A549 (cell line): ENCODE data around the gene IP6K3. TPM values are rescaled to one million over a fixed set of nuclear protein-coding genes. Genes with fewer than 3 reads are reported as not detected.

ENCODE experiments used
- ATAC-seq, 2 experiments: fragments of 200-7000 bp in 1 of 2; fragments of >200 bp in 1 of 2; cut with Nextera tagmentation in 1 of 2; cut with Tn5 transposase in 1 of 2; 3 replicates each; pipeline versions ENCODE4 v1.8.0 to v1.9.1; 2018 to 2020; ENCODE audit warnings: mild to moderate bottlenecking in 1 of 2, moderate library complexity in 1 of 2
- CTCF ChIA-PET: fragments of 300-600 bp; sonication (Branson Sonifier 250); formaldehyde crosslinking; extraction: SDS; loops from one replicate; lab custom pipeline; 2021; ENCODE audit warnings: antibody characterized with exemption, inconsistent platforms; lab: Yijun Ruan, JAX
- POLR2A ChIA-PET: fragments of 350-600 bp; formaldehyde crosslinking; extraction: SDS; loops from one replicate; lab custom pipeline; 2021; ENCODE audit warnings: antibody characterized with exemption, inconsistent platforms; lab: Yijun Ruan, JAX
- DNase-seq, 2 experiments: peaks; one replicate each; pipeline versions ENCODE4 v3.0.0 to v3.0.0-alpha.2; 2011 to 2016; ENCODE audit warnings: low read depth in 1 of 2, low spot score in 1 of 2
- FAIRE-seq: peaks from 2 replicates; lab custom pipeline; 2011; peaks lifted over from hg19 to GRCh38; lab: Jason Lieb, UNC
- H3K27ac ChIP-seq, 2 experiments: fragments of >200 bp; sonication (Bioruptor Twin); formaldehyde crosslinking; 3 replicates each; pipeline ENCODE4 v1.5.1; 2016 to 2017
- H3K4me1 ChIP-seq: fragments of >200 bp; sonication (Bioruptor Twin); formaldehyde crosslinking; 3 replicates; pipeline ENCODE4 v1.6.1; 2016
- H3K4me2 ChIP-seq: fragments of >200 bp; sonication (Bioruptor Twin); formaldehyde crosslinking; 3 replicates; pipeline ENCODE4 v1.6.1; 2016
- H3K4me3 ChIP-seq: fragments of >200 bp; sonication (Bioruptor Twin); formaldehyde crosslinking; 3 replicates; pipeline ENCODE4 v1.5.1; 2016
- H3K9me3 ChIP-seq: fragments of >200 bp; sonication (Bioruptor Twin); formaldehyde crosslinking; 3 replicates; pipeline ENCODE4 v1.6.1; 2016
- CBX8 ChIP-seq: fragments of 200-600 bp; sonication (generic); IDR thresholded peaks from 2 replicates; pipeline ENCODE4 v1.6.1; 2016
- CEBPB ChIP-seq, 2 experiments: fragments of >200 bp in 1 of 2; sonication (Bioruptor Twin) in 1 of 2; formaldehyde crosslinking in 1 of 2; IDR thresholded peaks; 2 replicates each; pipeline ENCODE4 v1.6.1; 2012 to 2016
- EHF ChIP-seq: fragments of 250-450 bp; sonication (Bioruptor Pico); IDR thresholded peaks from 2 replicates; pipeline ENCODE4 v1.5.0; 2020; ENCODE audit warnings: mild to moderate bottlenecking
- EP300 ChIP-seq, 2 experiments: fragments of >200 bp; sonication (Bioruptor Twin); formaldehyde crosslinking; IDR thresholded peaks; 2 replicates in 1 of 2; 3 replicates in 1 of 2; pipeline ENCODE4 v1.6.1; 2016 to 2017
- FOSL2 ChIP-seq, 2 experiments: fragments of 450-650 bp in 1 of 2; fragments of >200 bp in 1 of 2; sonication (Bioruptor Twin) in 1 of 2; formaldehyde crosslinking; IDR thresholded peaks; 2 replicates each; pipeline versions ENCODE4 v1.5.0 to v1.6.1; 2016 to 2020; ENCODE audit warnings: mild to moderate bottlenecking in 1 of 2, moderate library complexity in 1 of 2
- GATA3 ChIP-seq: IDR thresholded peaks from 2 replicates; pipeline ENCODE4 v1.6.1; 2012; ENCODE audit warnings: borderline replicate concordance
- HDAC2 ChIP-seq: fragments of 200-600 bp; sonication (generic); IDR thresholded peaks from 2 replicates; pipeline ENCODE4 v1.6.1; 2016
- HEYL ChIP-seq: fragments of 250-450 bp; sonication (Bioruptor Pico); IDR thresholded peaks from 2 replicates; pipeline ENCODE4 v1.8.0; 2021; ENCODE audit warnings: mild to moderate bottlenecking, moderate library complexity
- HOXB5 ChIP-seq: fragments of 250-450 bp; sonication (Bioruptor Pico); IDR thresholded peaks from 2 replicates; pipeline ENCODE4 v1.5.0; 2020; ENCODE audit warnings: mild to moderate bottlenecking, moderate library complexity
- KDM1A ChIP-seq: fragments of 200-600 bp; sonication (generic); IDR thresholded peaks from 2 replicates; pipeline ENCODE4 v1.6.1; 2016; ENCODE audit warnings: low read depth, mild to moderate bottlenecking
- MYC ChIP-seq: IDR thresholded peaks from 2 replicates; pipeline ENCODE4 v1.6.1; 2012; ENCODE audit warnings: mild to moderate bottlenecking, inconsistent platforms, low read length, improper control_type of control experiment, borderline replicate concordance
- NFE2L2 ChIP-seq: fragments of 150-350 bp; conservative IDR thresholded peaks from 2 replicates; pipeline ENCODE4 v1.6.1; 2014; ENCODE audit warnings: low read length
- NPAS2 ChIP-seq: fragments of 250-450 bp; sonication (Bioruptor Pico); IDR thresholded peaks from 2 replicates; pipeline ENCODE4 v1.8.0; 2022; ENCODE audit warnings: mild to moderate bottlenecking, moderate library complexity, borderline replicate concordance
- NR3C1 ChIP-seq: fragments of >200 bp; sonication (Bioruptor Twin); formaldehyde crosslinking; IDR thresholded peaks from 3 replicates; pipeline ENCODE4 v1.6.1; 2017
- RAD21 ChIP-seq, 2 experiments: fragments of >200 bp in 1 of 2; sonication (Bioruptor Twin) in 1 of 2; formaldehyde crosslinking in 1 of 2; IDR thresholded peaks in 1 of 2; conservative IDR thresholded peaks in 1 of 2; 2 replicates in 1 of 2; 3 replicates in 1 of 2; pipeline ENCODE4 v1.6.1; 2012 to 2018; ENCODE audit warnings: inconsistent platforms in 1 of 2
- RFX5 ChIP-seq: fragments of 450-650 bp; IDR thresholded peaks from 2 replicates; pipeline ENCODE4 v1.7.1; 2014; ENCODE audit warnings: antibody characterized with exemption, mild to moderate bottlenecking, moderate library complexity
- SREBF2 ChIP-seq: fragments of 450-650 bp; IDR thresholded peaks from 2 replicates; pipeline ENCODE4 v1.6.1; 2014; ENCODE audit warnings: mild to moderate bottlenecking, moderate library complexity
- TP53 ChIP-seq: fragments of 250-450 bp; sonication (Bioruptor Pico); IDR thresholded peaks from 2 replicates; pipeline ENCODE4 v1.5.0; 2021; ENCODE audit warnings: mild to moderate bottlenecking, moderate library complexity
- ZC3H11A ChIP-seq: fragments of 450-650 bp; IDR thresholded peaks from 2 replicates; pipeline ENCODE4 v1.6.1; 2014; ENCODE audit warnings: antibody characterized with exemption, mild to moderate bottlenecking
- ZFP36 ChIP-seq: fragments of 450-650 bp; IDR thresholded peaks from 2 replicates; pipeline ENCODE4 v1.6.1; 2014; ENCODE audit warnings: borderline replicate concordance; ENCODE audit not compliant: partially characterized antibody
- ZSCAN20 ChIP-seq: fragments of 250-450 bp; sonication (Bioruptor Pico); IDR thresholded peaks from 2 replicates; pipeline ENCODE4 v1.8.0; 2022; ENCODE audit warnings: mild to moderate bottlenecking, moderate library complexity
- WGBS: methylation state at CpG from one replicate; pipeline ENCODE4 v1.1.6; 2017; ENCODE audit errors: missing lambda C conversion rate; 5-methylcytosine and 5-hydroxymethylcytosine counted together
- polyA plus RNA-seq, 4 experiments: library from polyadenylated mRNA; depleted of rRNA in 3 of 4; stranded (reverse); fragments of >200 nt; fragmentation: RNase III in 1 of 4; extraction: RNeasy Plus Mini Kit Qiagen cat#74134 plus additional on column Dnase treatment in 1 of 4; gene quantifications; 2 replicates in 3 of 4; 3 replicates in 1 of 4; pipeline ENCODE4 v1.2.3, GENCODE V29; 2011 to 2017
- TF ChIP-seq, protein P1 (sequence below): fragments of >200 bp; sonication (Bioruptor Twin); formaldehyde crosslinking; IDR thresholded peaks from 3 replicates; pipeline ENCODE4 v1.6.1; 2016
- TF ChIP-seq, protein P2 (sequence below): fragments of 250-450 bp; sonication (Bioruptor Pico); IDR thresholded peaks from 2 replicates; pipeline ENCODE4 v1.5.0; 2020; ENCODE audit warnings: low read depth, mild to moderate bottlenecking, moderate library complexity
- TF ChIP-seq, protein P3 (sequence below): IDR thresholded peaks from 2 replicates; pipeline ENCODE4 v1.6.1; 2012; ENCODE audit warnings: low read depth, borderline replicate concordance
- TF ChIP-seq, protein P4 (sequence below): IDR thresholded peaks from 2 replicates; pipeline ENCODE4 v1.6.1; 2012
- TF ChIP-seq, protein P5 (sequence below): fragments of >200 bp; sonication (Bioruptor Twin); formaldehyde crosslinking; IDR thresholded peaks from 3 replicates; pipeline ENCODE4 v1.5.1; 2016
- TF ChIP-seq, protein P6 (sequence below): fragments of 150-350 bp; IDR thresholded peaks from 2 replicates; pipeline ENCODE4 v1.6.1; 2014; ENCODE audit warnings: low read depth, mild to moderate bottlenecking, low read length
- TF ChIP-seq, protein P7 (sequence below): fragments of >200 bp; sonication (Bioruptor Twin); formaldehyde crosslinking; IDR thresholded peaks from 2 replicates; pipeline ENCODE4 v1.6.1; 2016

Gene IP6K3
- polyA plus RNA-seq, 2 of the 4 experiments (the other 2 are of a cell fraction): 0.03 to 0.12 TPM

DNA sequence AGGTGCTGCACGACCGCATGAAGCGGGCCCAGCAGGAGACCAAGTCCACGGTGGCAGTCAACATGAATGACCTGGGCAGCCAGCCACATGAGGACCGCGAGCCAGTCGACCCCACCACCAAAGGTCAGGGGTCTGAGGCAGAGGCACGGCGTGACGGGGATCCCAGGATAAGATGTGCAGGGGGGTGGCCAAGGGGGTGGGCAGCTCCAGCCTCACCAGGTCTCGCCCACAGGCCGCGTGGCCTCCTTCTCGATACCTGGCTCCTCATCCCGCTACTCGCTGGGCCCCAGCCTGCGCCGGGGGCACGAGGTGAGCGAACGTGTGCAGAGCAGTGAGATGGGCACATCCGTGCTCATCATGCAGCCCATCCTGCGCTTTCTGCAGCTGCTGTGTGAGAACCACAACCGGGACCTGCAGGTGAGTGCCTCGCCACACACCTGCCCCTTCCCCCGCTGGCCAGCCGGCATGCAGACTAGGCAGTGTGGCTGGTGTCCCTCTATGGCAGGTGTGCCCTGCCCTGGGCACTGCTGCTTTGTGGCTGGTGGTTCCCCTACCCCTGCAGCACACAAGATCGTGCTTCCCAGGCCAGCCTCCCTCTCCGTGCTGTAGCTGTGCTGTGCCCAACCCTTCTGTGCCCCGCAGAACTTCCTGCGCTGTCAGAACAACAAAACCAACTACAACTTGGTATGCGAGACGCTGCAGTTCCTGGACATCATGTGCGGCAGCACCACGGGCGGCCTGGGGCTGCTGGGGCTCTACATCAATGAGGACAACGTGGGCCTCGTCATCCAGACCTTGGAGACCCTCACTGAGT is 61.1 kb downstream of the IP6K3 start:
- CTCF ChIA-PET: interaction anchor here (1.1 kb wide), 1 partner anchor 14 kb away, joined by 3 read pairs; no protein-coding TSS in a partner anchor

DNA sequence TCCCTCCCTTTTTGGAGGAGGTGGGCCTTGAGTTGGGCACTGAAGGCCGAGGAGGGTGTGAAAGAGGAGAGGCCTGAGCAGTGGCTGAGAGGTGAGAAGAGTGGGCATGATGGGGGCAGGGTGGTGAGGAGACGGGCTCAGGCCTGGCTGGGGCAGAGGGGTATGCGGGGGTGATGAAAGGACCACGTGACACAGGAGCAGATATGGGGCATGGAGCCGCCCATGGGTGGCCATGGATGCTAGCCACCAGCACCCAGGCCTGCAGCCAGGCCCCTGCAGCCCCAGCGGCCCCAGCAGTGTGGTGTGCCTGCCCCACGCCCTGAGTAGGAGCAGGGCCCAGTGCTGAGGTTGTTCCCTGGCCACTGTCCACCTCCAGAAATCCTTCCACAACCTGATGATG is 61.7 kb downstream of the IP6K3 start:
- Histone ChIP-seq H3K9me3 (no peaks in the 10 kb centered on the region), H3K4me3 (no peak overlapping the region), H3K27ac (no peak overlapping the region), H3K4me1 (no peaks in the 10 kb centered on the region), H3K4me2 (no peak overlapping the region)
- WGBS: 95% methylated on average over 6 of the region's 7 CpGs
- ChIA-PET POLR2A (no interaction called here), CTCF (interaction anchor here (2.2 kb wide), 1 partner anchor 16 kb away, joined by 19 read pairs; no protein-coding TSS in a partner anchor)
- no peak for DNase-seq
- no peak for FAIRE-seq
- ATAC-seq: no peak
- TF ChIP-seq, protein P1, sequence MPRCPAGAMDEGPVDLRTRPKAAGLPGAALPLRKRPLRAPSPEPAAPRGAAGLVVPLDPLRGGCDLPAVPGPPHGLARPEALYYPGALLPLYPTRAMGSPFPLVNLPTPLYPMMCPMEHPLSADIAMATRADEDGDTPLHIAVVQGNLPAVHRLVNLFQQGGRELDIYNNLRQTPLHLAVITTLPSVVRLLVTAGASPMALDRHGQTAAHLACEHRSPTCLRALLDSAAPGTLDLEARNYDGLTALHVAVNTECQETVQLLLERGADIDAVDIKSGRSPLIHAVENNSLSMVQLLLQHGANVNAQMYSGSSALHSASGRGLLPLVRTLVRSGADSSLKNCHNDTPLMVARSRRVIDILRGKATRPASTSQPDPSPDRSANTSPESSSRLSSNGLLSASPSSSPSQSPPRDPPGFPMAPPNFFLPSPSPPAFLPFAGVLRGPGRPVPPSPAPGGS: no peak
- TF ChIP-seq RAD21 (conservative IDR thresholded peaks at IDR 0.05 in 1 of 2, IDR thresholded peaks at IDR 0.05 in 1 of 2): no peak
- TF ChIP-seq SREBF2: no peak
- TF ChIP-seq KDM1A: no peak
- TF ChIP-seq MYC: no peak
- TF ChIP-seq, protein P2, sequence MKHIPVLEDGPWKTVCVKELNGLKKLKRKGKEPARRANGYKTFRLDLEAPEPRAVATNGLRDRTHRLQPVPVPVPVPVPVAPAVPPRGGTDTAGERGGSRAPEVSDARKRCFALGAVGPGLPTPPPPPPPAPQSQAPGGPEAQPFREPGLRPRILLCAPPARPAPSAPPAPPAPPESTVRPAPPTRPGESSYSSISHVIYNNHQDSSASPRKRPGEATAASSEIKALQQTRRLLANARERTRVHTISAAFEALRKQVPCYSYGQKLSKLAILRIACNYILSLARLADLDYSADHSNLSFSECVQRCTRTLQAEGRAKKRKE (CRISPR knock-in tag): no peak
- no peak for TF ChIP-seq RFX5
- no peak for TF ChIP-seq NR3C1
- TF ChIP-seq ZC3H11A: no peak
- TF ChIP-seq HOXB5 (CRISPR knock-in tag): no peak
- TF ChIP-seq, protein P3, sequence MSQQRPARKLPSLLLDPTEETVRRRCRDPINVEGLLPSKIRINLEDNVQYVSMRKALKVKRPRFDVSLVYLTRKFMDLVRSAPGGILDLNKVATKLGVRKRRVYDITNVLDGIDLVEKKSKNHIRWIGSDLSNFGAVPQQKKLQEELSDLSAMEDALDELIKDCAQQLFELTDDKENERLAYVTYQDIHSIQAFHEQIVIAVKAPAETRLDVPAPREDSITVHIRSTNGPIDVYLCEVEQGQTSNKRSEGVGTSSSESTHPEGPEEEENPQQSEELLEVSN: no peak
- no peak for TF ChIP-seq EP300 (IDR thresholded peaks at IDR 0.05)
- TF ChIP-seq, protein P4, sequence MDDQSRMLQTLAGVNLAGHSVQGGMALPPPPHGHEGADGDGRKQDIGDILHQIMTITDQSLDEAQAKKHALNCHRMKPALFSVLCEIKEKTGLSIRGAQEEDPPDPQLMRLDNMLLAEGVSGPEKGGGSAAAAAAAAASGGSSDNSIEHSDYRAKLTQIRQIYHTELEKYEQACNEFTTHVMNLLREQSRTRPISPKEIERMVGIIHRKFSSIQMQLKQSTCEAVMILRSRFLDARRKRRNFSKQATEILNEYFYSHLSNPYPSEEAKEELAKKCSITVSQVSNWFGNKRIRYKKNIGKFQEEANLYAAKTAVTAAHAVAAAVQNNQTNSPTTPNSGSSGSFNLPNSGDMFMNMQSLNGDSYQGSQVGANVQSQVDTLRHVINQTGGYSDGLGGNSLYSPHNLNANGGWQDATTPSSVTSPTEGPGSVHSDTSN: no peak
- TF ChIP-seq, protein P5, sequence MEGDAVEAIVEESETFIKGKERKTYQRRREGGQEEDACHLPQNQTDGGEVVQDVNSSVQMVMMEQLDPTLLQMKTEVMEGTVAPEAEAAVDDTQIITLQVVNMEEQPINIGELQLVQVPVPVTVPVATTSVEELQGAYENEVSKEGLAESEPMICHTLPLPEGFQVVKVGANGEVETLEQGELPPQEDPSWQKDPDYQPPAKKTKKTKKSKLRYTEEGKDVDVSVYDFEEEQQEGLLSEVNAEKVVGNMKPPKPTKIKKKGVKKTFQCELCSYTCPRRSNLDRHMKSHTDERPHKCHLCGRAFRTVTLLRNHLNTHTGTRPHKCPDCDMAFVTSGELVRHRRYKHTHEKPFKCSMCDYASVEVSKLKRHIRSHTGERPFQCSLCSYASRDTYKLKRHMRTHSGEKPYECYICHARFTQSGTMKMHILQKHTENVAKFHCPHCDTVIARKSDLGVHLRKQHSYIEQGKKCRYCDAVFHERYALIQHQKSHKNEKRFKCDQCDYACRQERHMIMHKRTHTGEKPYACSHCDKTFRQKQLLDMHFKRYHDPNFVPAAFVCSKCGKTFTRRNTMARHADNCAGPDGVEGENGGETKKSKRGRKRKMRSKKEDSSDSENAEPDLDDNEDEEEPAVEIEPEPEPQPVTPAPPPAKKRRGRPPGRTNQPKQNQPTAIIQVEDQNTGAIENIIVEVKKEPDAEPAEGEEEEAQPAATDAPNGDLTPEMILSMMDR: no peak
- no peak for TF ChIP-seq TP53 (CRISPR knock-in tag)
- TF ChIP-seq, protein P6, sequence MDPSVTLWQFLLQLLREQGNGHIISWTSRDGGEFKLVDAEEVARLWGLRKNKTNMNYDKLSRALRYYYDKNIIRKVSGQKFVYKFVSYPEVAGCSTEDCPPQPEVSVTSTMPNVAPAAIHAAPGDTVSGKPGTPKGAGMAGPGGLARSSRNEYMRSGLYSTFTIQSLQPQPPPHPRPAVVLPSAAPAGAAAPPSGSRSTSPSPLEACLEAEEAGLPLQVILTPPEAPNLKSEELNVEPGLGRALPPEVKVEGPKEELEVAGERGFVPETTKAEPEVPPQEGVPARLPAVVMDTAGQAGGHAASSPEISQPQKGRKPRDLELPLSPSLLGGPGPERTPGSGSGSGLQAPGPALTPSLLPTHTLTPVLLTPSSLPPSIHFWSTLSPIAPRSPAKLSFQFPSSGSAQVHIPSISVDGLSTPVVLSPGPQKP: no peak
- TF ChIP-seq NPAS2 (CRISPR knock-in tag): no peak
- no peak for TF ChIP-seq FOSL2 (IDR thresholded peaks at IDR 0.05)
- TF ChIP-seq FOSL2 (CRISPR knock-in tag; IDR thresholded peaks at IDR 0.05): no peak

More for the DNA sequence above, 61.1 kb downstream of the IP6K3 start:
- no peak for ATAC-seq
- TF ChIP-seq ZFP36: no peak
- no peak for TF ChIP-seq HDAC2
- TF ChIP-seq KDM1A: no peak
- no peak for TF ChIP-seq FOSL2 (IDR thresholded peaks at IDR 0.05)
- TF ChIP-seq FOSL2 (CRISPR knock-in tag; IDR thresholded peaks at IDR 0.05): no peak
- TF ChIP-seq EHF: no peak
- TF ChIP-seq RAD21 (conservative IDR thresholded peaks at IDR 0.05 in 1 of 2, IDR thresholded peaks at IDR 0.05 in 1 of 2): no peak
- no peak for TF ChIP-seq CBX8
- TF ChIP-seq NFE2L2: no peak
- TF ChIP-seq, protein P5: no peak
- TF ChIP-seq HEYL (CRISPR knock-in tag): no peak
- TF ChIP-seq, protein P7, sequence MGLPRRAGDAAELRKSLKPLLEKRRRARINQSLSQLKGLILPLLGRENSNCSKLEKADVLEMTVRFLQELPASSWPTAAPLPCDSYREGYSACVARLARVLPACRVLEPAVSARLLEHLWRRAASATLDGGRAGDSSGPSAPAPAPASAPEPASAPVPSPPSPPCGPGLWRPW: no peak
- TF ChIP-seq HOXB5 (CRISPR knock-in tag): no peak
- no peak for TF ChIP-seq CEBPB (IDR thresholded peaks at IDR 0.05)
- no peak for TF ChIP-seq GATA3
- TF ChIP-seq ZSCAN20 (CRISPR knock-in tag): no peak
- TF ChIP-seq, all 56 proteins: peak for 0
- H3K27ac ChIP-seq: no peak overlapping the region
- H3K4me2 ChIP-seq: no peak overlapping the region
- DNase-seq: no peak
- no peaks in the 10 kb centered on the region for H3K9me3 ChIP-seq
- no peak overlapping the region for H3K4me3 ChIP-seq
- no peaks in the 10 kb centered on the region for H3K4me1 ChIP-seq
- no peak for FAIRE-seq
- 93% methylated on average over 26 of the region's 38 CpGs for WGBS
- POLR2A ChIA-PET: no interaction called here
